ENCODE measurements around the gene SEPTIN11.

GRCh38 chr4:76943129-76943620, 6.4 kb upstream of the SEPTIN11 start:
- TF ChIP-seq CTCF (IDR thresholded peaks at IDR 0.05) (no peak), ZFX (IDR thresholded peaks at IDR 0.05; ENCODE audit: borderline replicate concordance) (no peak)
